WERI-Rb-1 (cell line): ENCODE data around the gene CMPK1.
A peak's percentile ranks its signal among the peaks of the same experiment; 100 is the strongest.
"Not testable (repeated sequence)": the region's sequence is repeated elsewhere in the genome, so short reads cannot be mapped to it uniquely, and the experiment has no call there.

Source experiments
- DNase-seq: peaks from one replicate; pipeline ENCODE4 v3.0.0-alpha.2; 2020
- H3K27ac ChIP-seq: fragments of 250-450 bp; sonication (Bioruptor Pico); 2 replicates; pipeline ENCODE4 v1.5.1; 2020; ENCODE audit warnings: mild to moderate bottlenecking, moderate library complexity
- H3K27me3 ChIP-seq: fragments of 250-450 bp; sonication (Bioruptor Pico); 2 replicates; pipeline ENCODE4 v1.5.1; 2021; ENCODE audit warnings: mild to moderate bottlenecking, low read depth, moderate library complexity; ENCODE audit not compliant: insufficient read depth, severe bottlenecking
- H3K36me3 ChIP-seq: fragments of 250-450 bp; sonication (Bioruptor Pico); 2 replicates; pipeline ENCODE4 v1.5.1; 2020; ENCODE audit warnings: mild to moderate bottlenecking, moderate library complexity
- H3K4me3 ChIP-seq: 2 replicates; pipeline ENCODE4 v1.5.1; 2011; ENCODE audit warnings: low read depth, mild to moderate bottlenecking, control low read depth, low read length
- H3K9me3 ChIP-seq: fragments of 250-450 bp; sonication (Bioruptor Pico); 2 replicates; pipeline ENCODE4 v1.5.1; 2021; ENCODE audit warnings: mild to moderate bottlenecking, moderate library complexity; ENCODE audit not compliant: severe bottlenecking
- CTCF ChIP-seq: IDR thresholded peaks from 2 replicates; pipeline ENCODE4 v1.5.1; 2011; ENCODE audit warnings: low read depth, mild to moderate bottlenecking, control low read depth, inconsistent platforms, low read length

CMPK1 gene

GRCh38 chr1:47313915-47314664, 19.5 kb upstream of the CMPK1 start, which contains the start of gene STIL:
Gene STIL, minus strand, starts transcription at chr1:47314147. Its CDS starts 3,828 bp downstream, at chr1:47310319.
- TF ChIP-seq CTCF: no peak
- no peaks in the 10 kb centered on the region for H3K27me3 ChIP-seq
- peak; percentile 99 for DNase-seq
- H3K4me3 ChIP-seq: peak within 1 kb of the TSS; percentile 84
- peaks cover 22% of the 10 kb centered on the region for H3K36me3 ChIP-seq
- H3K9me3 ChIP-seq: no peaks in the 10 kb centered on the region
- peak within 1 kb of the TSS; percentile 82 for H3K27ac ChIP-seq

- no peak for DNase-seq
- Histone ChIP-seq H3K4me3 (no peak overlapping the region), H3K36me3 (peaks cover 1% of the 10 kb centered on the region; the same call in 1 of the 2 replicates), H3K9me3 (no peaks in the 10 kb centered on the region), H3K27ac (no peak overlapping the region), H3K27me3 (no peaks in the 10 kb centered on the region)
- TF ChIP-seq CTCF: no peak
Observed at GRCh38 chr1:47317841-47318240, 15.7 kb upstream of the CMPK1 start.

GRCh38 chr1:47319968-47320367, 13.6 kb upstream of the CMPK1 start:
- H3K36me3 ChIP-seq, H3K27ac ChIP-seq, H3K27me3 ChIP-seq, H3K4me3 ChIP-seq, DNase-seq, H3K9me3 ChIP-seq: not testable (repeated sequence)

- no peak for DNase-seq
- H3K4me3 ChIP-seq: no peak overlapping the region
- no peaks in the 10 kb centered on the region for H3K27me3 ChIP-seq
- TF ChIP-seq CTCF: no peak
- H3K36me3 ChIP-seq: no peaks in the 10 kb centered on the region
- peak overlapping the region; percentile 67 for H3K27ac ChIP-seq
- H3K9me3 ChIP-seq: no peaks in the 10 kb centered on the region
Observed at GRCh38 chr1:47323599-47324031, 10.0 kb upstream of the CMPK1 start.

- no peak overlapping the region for H3K4me3 ChIP-seq
- no peaks in the 10 kb centered on the region for H3K9me3 ChIP-seq
- H3K27ac ChIP-seq: no peak overlapping the region
- no peak for DNase-seq
- no peaks in the 10 kb centered on the region for H3K27me3 ChIP-seq
- no peaks in the 10 kb centered on the region for H3K36me3 ChIP-seq
- no peak for TF ChIP-seq CTCF
Observed at GRCh38 chr1:47324682-47325081, 8.9 kb upstream of the CMPK1 start.

- H3K27ac ChIP-seq: no peak overlapping the region
- H3K4me3 ChIP-seq: no peak overlapping the region
- no peaks in the 10 kb centered on the region for H3K9me3 ChIP-seq
- no peak for TF ChIP-seq CTCF
- H3K27me3 ChIP-seq: no peaks in the 10 kb centered on the region
- no peak for DNase-seq
- H3K36me3 ChIP-seq: no peaks in the 10 kb centered on the region
Observed at GRCh38 chr1:47325528-47325927, 8.1 kb upstream of the CMPK1 start.
